HG03565 (cell line): ENCODE data around the gene GPR150.

Experiments used
- ATAC-seq: cut with Tn5 transposase; IDR thresholded peaks from one replicate; pipeline ENCODE4 v1.9.1; 2021; ENCODE audit warnings: mild to moderate bottlenecking, moderate library complexity; ENCODE audit not compliant: unreplicated experiment

The GPR150 gene

DNA sequence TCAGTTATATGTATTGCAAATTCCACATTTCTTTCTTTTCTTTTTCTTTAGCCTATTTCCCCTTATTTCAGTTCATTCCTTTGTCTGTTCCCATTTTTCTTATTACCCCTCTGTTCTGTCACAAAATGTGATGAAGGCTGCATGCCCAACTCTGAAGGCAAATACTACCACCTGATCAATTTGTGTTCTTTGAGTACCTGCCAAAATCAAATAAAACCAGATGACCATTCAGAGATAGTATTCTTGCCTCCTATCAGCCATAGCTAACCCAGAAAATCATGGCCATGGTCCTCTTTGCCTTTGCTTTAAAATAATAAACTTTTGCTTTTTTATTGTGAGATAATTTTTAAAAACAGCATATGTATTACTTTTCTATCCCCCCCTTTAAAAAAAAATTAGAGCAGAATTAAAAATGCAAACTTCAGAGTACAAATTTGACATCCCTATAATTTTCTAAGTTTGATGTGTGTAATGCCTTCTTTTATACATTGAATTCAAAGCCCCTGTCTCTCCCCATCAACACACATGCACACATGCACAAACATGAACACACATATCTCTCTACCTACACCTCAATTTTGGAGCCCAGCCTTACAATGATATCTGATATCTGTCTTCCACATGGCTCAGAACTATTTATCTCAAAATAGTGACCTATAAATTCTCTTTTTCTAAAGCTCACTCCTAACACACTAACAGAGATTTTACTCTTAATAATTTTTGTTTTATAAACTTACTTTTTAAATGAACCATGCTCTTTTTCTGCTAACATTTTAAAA, 30.1 kb downstream of the GPR150 start:
- ATAC-seq, result no peak

DNA sequence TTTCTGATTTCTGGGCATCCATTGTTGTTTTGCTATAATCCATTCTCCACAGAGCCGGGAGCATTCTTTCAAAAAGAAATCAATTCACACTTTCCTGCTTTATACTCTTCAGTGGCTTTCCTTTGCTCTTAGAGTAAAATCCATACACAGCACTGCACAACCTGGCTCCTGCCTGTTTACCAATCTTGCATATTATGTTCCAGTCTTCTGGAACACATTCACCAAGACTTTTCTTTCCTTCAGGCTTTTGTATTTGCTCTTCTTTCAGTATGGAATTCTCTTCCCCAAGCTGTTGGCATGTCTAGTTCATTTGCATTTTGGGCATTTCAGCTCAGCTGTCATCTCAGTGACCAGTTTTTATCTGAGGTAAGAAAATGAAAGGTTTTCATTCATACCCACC, 33.0 kb downstream of the GPR150 start:
- ATAC-seq, result no peak

DNA sequence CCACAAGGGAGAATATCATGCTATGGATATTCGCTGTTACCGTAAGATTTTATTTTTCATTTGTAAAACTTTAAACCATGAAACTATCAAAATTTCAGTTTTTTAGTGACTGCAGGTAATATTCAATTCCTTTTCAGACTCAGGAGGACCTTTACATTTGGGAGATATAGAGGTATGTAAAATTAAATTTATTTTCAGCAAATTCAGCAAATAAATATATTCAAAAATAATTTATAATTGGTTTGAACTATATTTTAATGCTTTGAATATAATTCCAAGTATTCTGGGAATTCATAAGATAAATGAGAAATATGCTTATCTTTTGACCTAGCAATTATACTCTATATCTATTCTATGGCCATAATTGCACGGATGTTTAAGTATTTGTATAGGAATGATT, 34.3 kb downstream of the GPR150 start:
- no peak for ATAC-seq

DNA sequence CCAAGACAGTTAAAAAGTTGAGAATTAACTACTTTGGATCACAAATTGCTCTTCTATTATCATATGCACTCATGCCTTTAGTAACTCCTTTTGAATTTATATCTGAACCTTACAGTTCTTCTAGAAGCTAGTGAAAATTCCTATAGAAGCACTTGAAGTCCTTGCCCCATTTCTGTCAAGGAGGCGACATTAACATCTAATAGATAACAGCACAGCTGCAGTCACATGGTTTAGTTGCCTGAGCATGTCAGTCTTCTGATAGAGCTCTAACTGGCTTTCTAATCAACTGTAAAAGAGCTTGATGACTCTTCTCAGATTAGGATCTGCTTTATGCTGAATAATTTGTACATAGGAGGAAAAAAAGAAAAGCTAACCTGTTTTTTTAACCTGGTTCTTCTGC, 35.7 kb downstream of the GPR150 start:
- ATAC-seq, result no peak

DNA sequence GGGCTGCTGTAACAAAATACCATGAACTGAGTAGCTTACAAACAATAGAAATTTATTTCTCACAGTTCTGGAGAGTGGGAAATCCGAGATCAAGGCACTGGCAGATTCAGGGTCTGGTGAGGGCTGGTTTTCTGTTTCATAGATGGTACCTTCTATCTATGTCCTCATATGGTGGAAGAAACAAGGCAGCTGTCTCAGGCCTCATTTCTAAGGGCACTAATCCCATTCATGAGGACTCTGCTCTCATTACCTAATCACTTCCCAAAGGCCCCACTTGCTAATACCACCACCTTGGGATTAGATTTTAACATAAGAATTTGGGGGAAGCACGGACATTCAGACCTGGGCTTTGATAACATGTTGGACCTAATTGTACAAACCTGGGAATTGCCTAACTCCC, 40.2 kb downstream of the GPR150 start:
- no peak for ATAC-seq

DNA sequence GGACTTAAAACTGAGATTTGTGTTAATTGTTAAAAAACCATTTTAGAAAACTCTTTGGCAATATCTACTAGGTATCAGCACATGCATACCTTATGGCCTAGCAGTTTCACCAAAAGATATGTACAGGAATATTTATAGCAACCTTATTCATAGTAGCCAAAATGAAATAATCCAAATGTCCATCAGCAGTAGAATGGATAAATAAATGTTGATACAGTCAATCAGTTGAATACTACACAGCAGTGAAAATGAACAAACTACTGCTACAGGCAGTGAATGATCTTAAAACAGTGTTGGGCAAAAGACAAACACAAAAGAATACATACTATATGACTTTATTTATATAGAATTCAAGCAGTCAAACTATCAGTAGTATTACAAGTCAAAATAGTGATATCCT, 43.1 kb downstream of the GPR150 start:
- ATAC-seq, result no peak

DNA sequence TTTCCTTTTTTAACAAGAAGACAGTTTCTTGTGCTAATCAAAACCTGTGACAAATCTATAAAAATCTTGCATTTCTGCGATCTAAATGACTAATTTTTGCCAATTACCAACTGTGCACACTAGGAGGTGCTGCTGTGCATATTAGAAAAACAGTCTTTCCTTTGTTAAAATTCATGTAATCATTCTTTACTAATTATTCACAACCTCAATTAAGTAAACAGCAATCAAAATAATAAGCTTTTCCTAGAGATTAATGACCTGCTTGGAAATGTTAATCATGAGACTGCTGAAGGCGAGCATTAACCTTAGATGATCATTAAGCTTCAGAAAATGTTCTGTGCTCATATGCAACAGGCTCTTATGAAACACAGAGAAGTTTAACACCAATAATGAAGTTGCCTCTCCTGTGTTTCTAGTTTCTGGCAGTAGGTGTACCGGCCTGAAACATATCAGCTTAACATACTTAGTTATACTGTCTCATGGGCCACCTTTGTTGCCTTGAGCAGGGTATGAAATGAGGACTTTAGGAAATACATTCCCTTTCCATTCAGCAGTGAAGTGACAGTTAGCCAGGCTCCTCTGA, 44.4 kb downstream of the GPR150 start:
- ATAC-seq, result no peak

DNA sequence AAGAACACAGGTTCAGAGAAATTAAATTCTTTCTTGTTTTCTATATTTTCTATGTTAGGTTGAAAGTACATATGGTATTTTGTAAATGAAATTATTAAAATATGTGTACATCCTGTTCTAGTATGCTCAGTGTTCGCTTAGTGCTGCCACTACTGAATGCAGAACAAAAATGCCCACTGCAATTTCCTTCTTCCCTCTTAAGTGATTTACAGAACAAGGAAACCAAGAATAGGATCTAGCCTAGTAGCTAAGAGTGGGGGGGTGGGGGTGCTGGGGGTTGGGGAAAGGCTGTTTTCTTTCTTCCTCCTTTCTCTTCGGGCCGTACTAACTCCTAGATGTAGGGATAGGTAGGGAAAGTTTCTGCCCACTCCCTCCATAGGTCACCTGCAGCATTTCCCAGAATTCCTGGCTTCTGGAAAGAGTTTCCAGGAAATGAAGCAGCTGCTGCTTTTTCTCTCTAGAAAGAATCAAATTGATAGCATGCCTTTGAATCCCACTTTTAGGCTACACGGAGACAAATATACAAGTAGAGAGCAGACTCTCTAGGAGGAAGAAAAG, 47.3 kb downstream of the GPR150 start:
- ATAC-seq, result no peak

DNA sequence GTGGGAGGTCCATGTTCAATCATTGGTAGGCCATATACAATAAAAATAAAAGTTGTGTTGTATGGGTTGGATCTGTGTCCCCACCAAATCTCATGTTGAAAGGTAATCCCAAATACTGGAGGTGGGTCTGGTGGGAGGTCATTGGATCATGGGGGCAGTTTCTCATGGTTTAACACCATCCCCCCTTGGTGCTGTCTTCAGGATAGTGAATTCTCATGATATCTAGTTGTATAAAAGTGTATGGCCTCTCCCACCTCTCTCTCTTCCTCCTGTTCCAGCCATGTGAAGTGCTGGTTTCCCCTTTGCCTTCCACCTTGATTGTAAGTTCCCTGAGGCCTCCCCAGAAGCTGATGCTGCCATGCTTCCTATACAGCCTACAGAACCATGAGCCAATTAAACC, 47.8 kb downstream of the GPR150 start:
- no peak for ATAC-seq

DNA sequence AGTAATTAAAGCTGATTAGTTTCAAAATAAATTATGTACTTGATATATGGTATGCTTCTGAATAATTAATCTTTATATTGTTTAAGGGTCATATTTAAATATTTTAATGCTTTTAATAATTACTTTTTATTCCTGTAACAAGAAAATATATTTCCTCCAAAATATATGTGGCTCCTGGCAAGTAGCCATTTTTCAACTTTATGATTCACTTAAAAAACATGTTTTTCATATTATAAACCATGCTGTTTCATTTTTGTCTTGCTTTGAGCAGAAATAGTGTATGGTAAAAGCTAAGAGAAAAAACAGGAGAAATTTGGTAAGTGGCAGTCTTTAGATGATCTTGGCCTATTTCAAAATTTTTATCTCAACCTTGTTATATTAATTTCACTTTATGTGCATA, 48.3 kb downstream of the GPR150 start:
- ATAC-seq, result no peak

DNA sequence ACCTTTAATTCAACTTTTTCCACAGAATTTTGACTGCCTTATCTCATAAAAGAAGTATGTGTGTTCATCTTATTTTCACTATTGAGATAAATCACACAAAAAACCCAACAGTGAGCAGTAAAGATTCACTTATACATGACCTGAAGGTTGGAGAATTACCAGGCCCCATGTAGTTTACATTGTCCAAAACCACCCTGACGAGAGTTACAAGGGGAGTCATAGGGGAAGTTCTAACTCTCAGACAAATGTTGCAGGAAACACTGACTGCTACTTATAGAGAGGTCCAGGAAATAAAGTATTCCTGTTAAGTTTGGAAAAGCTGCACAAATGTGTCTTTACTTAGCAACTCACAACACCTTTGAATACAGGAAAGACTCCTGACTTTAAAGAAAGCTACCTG, 48.8 kb downstream of the GPR150 start:
- ATAC-seq, result no peak

DNA sequence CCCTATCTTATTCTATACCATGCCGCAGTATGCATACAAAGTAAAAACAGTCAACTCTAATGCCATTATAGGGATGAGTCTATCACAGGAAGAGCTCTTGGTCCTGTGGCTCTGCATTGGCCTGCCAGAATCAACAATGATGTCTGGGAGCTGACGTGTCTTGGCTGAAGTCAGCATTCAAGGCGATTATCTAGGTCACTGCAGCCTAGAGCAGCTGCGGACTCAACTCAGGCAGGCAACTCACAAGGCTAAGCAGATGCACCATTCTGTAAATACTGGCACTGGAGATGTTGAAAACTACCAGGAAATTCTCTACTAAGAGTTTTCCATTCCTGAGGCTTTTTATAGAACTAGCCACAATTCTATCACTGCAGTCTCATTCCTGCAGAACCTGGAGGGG, 49.7 kb downstream of the GPR150 start:
- ATAC-seq, result no peak

DNA sequence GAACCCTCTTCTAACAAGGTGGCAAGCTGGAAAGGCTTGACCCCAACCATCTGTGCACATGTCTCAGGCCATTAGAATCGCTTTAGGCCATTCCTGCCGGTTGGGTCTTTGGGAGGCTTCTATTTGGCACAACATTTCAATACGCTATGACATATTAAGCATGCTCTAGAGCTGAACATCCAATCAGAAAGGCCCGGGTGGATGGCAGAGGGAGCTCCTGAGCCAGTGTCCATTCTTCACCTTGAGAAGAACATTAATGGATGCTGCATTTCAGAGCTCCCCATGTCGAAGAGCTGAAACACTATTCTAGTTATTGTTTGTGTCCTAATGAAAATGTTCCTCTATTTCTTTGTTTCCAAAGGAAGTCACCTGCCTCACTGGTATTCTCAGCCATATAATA, 50.1 kb downstream of the GPR150 start:
- no peak for ATAC-seq

DNA sequence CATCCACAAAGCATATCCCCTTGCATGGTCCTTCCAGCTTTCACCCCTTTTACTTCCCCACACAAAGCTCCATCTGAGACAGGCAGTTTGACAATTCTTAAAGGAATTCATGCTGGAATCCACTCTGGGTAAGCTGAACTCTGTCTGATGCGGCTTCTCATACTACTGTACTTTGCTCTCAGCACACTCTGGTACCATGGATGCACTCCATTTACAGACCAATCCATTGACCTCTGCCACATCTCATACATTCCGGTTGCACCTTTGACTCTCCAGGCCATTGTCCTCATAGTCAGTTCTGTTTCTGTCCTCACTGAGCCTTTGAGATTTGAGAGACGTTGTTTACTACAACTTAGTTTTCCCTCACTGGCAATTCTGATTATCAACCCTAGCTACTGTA, 50.7 kb downstream of the GPR150 start:
- ATAC-seq, result no peak
